HepG2 (cell line): ENCODE data around the gene ADGRB3. TPM values are rescaled to one million over a fixed set of nuclear protein-coding genes. Genes with fewer than 3 reads are reported as not detected.

ENCODE experiments used
- ATAC-seq: fragments of 200-7000 bp; cut with Tn5 transposase; 3 replicates; pipeline ENCODE4 v1.9.1; 2020; ENCODE audit warnings: mild to moderate bottlenecking, moderate library complexity
- BruUV-seq: library from RNA; stranded (reverse); fragments of 400-500 nt; replicated peaks from 2 replicates; lab custom pipeline; 2021; lab: Mats Ljungman, UMichigan
- CTCF ChIA-PET: fragments of 300-600 bp; formaldehyde crosslinking; extraction: SDS; loops from one replicate; lab custom pipeline; 2021; ENCODE audit warnings: low total read pairs, inconsistent platforms, low intra/inter-chr PET ratio; lab: Yijun Ruan, JAX
- POLR2A ChIA-PET: fragments of 350-600 bp; sonication (Branson Sonifier 250); formaldehyde crosslinking; loops from one replicate; lab custom pipeline; 2020; ENCODE audit warnings: antibody characterized with exemption, inconsistent platforms; lab: Yijun Ruan, JAX
- DNase-seq: peaks from one replicate; pipeline ENCODE4 v3.0.0-alpha.2; 2015; ENCODE audit warnings: low spot score
- FAIRE-seq: peaks from 3 replicates; lab custom pipeline; 2011; peaks lifted over from hg19 to GRCh38; lab: Jason Lieb, UNC
- H2AFZ ChIP-seq: one replicate; pipeline ENCODE4 v1.6.1; 2011; ENCODE audit warnings: low read length, inconsistent platforms
- H3K27ac ChIP-seq: fragments of 300-600 bp; 3 replicates; pipeline ENCODE4 v1.8.0; 2011; ENCODE audit warnings: mixed run types, mild to moderate bottlenecking, mixed read lengths, low read length, inconsistent platforms; ENCODE audit not compliant: insufficient read depth; ENCODE audit errors: extremely low read length
- H3K27me3 ChIP-seq, 2 experiments: fragments of 200-600 bp in 1 of 2; 2 replicates in 1 of 2; 3 replicates in 1 of 2; pipeline versions ENCODE4 v1.6.0 to v1.8.0; 2011; ENCODE audit warnings: low read length in 2 of 2, mild to moderate bottlenecking in 2 of 2, moderate library complexity in 2 of 2, inconsistent platforms in 1 of 2; ENCODE audit not compliant: insufficient read depth in 2 of 2, control insufficient read depth in 1 of 2
- H3K36me3 ChIP-seq, 2 experiments: fragments of 200-600 bp in 1 of 2; replicated peaks in 1 of 2; 2 replicates in 1 of 2; 3 replicates in 1 of 2; pipeline versions ENCODE4 v1.5.1 to v1.8.0; 2011; ENCODE audit warnings: low read length in 2 of 2, inconsistent platforms in 1 of 2; ENCODE audit not compliant: insufficient read depth in 2 of 2, control insufficient read depth in 1 of 2
- H3K4me1 ChIP-seq: 2 replicates; pipeline ENCODE4 v1.5.1; 2012; ENCODE audit warnings: low read length, inconsistent platforms; ENCODE audit not compliant: insufficient read depth
- H3K4me2 ChIP-seq: 2 replicates; pipeline ENCODE4 v1.6.0; 2011; ENCODE audit warnings: low read depth, low read length, inconsistent platforms
- H3K4me3 ChIP-seq, 3 experiments: fragments of 200-600 bp in 1 of 3; sonication (generic), shearing (Covaris generic) in 1 of 3; replicated peaks in 1 of 3; 2 replicates each; pipeline ENCODE4 v1.5.1; 2011 to 2016; ENCODE audit warnings: low read length in 3 of 3, inconsistent platforms in 2 of 3, low read depth in 2 of 3, mild to moderate bottlenecking in 2 of 3, control low read depth in 1 of 3, mixed read lengths in 1 of 3; ENCODE audit not compliant: insufficient read depth in 1 of 3
- H3K79me2 ChIP-seq: one replicate; pipeline ENCODE4 v1.6.1; 2011; ENCODE audit warnings: low read length, inconsistent platforms; ENCODE audit not compliant: insufficient read depth
- H3K9ac ChIP-seq: 2 replicates; pipeline ENCODE4 v1.6.0; 2011; ENCODE audit warnings: mild to moderate bottlenecking, low read depth, low read length, inconsistent platforms; ENCODE audit not compliant: insufficient read depth
- H3K9me3 ChIP-seq: 2 replicates; pipeline ENCODE4 v1.5.1; 2012; ENCODE audit warnings: mild to moderate bottlenecking, low read length
- H4K20me1 ChIP-seq: 2 replicates; pipeline ENCODE4 v1.6.0; 2011; ENCODE audit warnings: inconsistent platforms, mild to moderate bottlenecking, low read length, moderate library complexity; ENCODE audit not compliant: insufficient read depth
- BRCA1 ChIP-seq: sonication (generic); formaldehyde crosslinking; IDR thresholded peaks from 2 replicates; pipeline ENCODE4 v1.4.0; 2020; ENCODE audit warnings: missing genetic modification reagents
- CBX1 ChIP-seq: IDR thresholded peaks from one replicate; pipeline ENCODE4 v1.6.1; 2016; ENCODE audit warnings: antibody characterized with exemption, low read depth
- HIVEP1 ChIP-seq: sonication (generic); formaldehyde crosslinking; IDR thresholded peaks from 2 replicates; pipeline ENCODE4 v1.4.0; 2020; ENCODE audit warnings: mild to moderate bottlenecking, missing genetic modification reagents
- MATR3 ChIP-seq: sonication (generic); formaldehyde crosslinking; IDR thresholded peaks from 2 replicates; pipeline ENCODE4 v1.4.0; 2020; ENCODE audit warnings: missing genetic modification reagents
- RFXAP ChIP-seq: sonication (generic); formaldehyde crosslinking; IDR thresholded peaks from 2 replicates; pipeline ENCODE4 v1.4.0; 2020; ENCODE audit warnings: missing genetic modification reagents, borderline replicate concordance
- SIN3A ChIP-seq: IDR thresholded peaks from 2 replicates; pipeline ENCODE4 v1.6.1; 2011; ENCODE audit warnings: low read depth, mild to moderate bottlenecking, control low read depth, low read length, borderline replicate concordance
- ZC3H4 ChIP-seq: sonication (generic); formaldehyde crosslinking; IDR thresholded peaks from 2 replicates; pipeline ENCODE4 v1.4.0; 2020; ENCODE audit warnings: missing genetic modification reagents, borderline replicate concordance
- WGBS: methylation state at CpG from one replicate; pipeline ENCODE4 v1.1.6; 2017; ENCODE audit warnings: low lambda C conversion rate; 5-methylcytosine and 5-hydroxymethylcytosine counted together
- in situ Hi-C: cut with HindIII; loops from 2 replicates; pipeline ENCODE4 v1.10.0; 2017; ENCODE audit warnings: low pct_unique_long_range_greater_than_20kb; ENCODE audit not compliant: extremely low pct_ligation_motif_present
- intact Hi-C: fragments of 100-400 bp; cut with micrococcal nuclease; formaldehyde crosslinking; loops from one replicate; pipeline ENCODE4 v1.10.0; 2022; ENCODE audit not compliant: unreplicated experiment
- polyA plus RNA-seq, 8 experiments: library from polyadenylated mRNA; depleted of rRNA in 3 of 8; stranded (reverse) in 7 of 8; unstranded in 1 of 8; fragments of >200 nt; fragmentation: Illumina TruSeq in 4 of 8; extraction: Trizol in 4 of 8; gene quantifications; 2 replicates each; pipeline versions ENCODE4 v1.2.1 to v1.2.3, GENCODE V29; 2011 to 2016; ENCODE audit warnings: low read depth in 4 of 8, missing spikeins in 1 of 8, mixed read lengths in 1 of 8; ENCODE audit not compliant: insufficient read depth in 1 of 8
- total RNA-seq, 5 experiments: library from RNA; depleted of rRNA; stranded (reverse); fragments of >200 nt; fragmentation: Illumina TruSeq; extraction: Trizol; gene quantifications; 2 replicates each; pipeline ENCODE4 v1.2.3, GENCODE V29; 2016; ENCODE audit warnings: low read depth in 1 of 5
- TF ChIP-seq, protein P1 (sequence below): sonication (generic); formaldehyde crosslinking; IDR thresholded peaks from 2 replicates; pipeline ENCODE4 v1.8.1; 2023; ENCODE audit warnings: missing genetic modification reagents, mild to moderate bottlenecking, borderline replicate concordance

The ADGRB3 gene
- total and polyA plus RNA-seq, 2 of the 13 experiments (the other 11 are each of a cell fraction or from before 2014, with no cell fraction given): not detected

DNA sequence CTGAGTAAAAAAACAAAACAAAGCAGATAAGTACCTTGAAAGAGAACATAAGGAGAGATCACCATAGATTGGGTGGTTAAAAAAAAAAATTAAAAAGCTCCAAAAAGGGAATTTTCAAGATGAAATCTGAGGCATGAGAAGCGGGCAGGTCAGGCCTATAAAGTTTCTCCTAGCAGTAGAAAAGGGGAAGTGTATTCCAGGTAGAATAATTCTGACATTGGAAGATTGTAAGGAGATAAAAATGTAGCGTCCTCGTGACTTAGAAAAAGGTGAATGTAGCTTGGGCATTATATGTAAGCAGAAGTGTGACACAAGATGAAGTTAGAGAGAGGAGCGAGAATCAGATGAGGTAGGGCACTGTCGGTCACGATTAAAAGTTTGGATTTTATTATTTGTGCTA, 9.1 kb upstream of the ADGRB3 start:
- intact Hi-C loops: no loop called here
- CTCF ChIA-PET: no interaction called here
- H3K4me3 ChIP-seq: no peak overlapping the region

DNA sequence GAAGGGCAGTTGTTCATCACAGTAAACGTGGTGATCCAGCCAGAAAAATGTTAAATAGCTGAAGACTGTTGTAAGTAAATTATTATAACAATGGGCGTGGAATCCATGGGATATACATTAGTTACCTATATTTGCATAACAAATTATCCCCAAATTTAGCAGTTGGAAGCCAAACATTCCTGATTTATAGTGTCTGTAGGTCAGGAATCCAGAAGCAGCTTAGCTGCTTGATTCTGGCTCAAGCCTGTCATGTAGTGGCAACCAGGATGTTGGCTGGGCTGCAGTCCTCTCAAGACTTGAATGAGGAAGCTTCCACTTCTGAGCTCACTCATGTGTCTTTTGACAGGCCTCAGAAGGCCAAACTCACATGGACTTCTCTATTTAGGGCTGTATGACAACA, 6.9 kb upstream of the ADGRB3 start:
- FAIRE-seq (no peak), DNase-seq (no peak), ATAC-seq (no peak)
- ChIA-PET CTCF (no interaction called here), POLR2A (no interaction called here)
- WGBS: 0% methylated on average over 2 of the region's 2 CpGs
- in situ Hi-C loops: loop anchor here (25.0 kb wide), 2 partner anchors 334 to 1484 kb away; no protein-coding TSS in a partner anchor
- Histone ChIP-seq H3K27ac (no peak overlapping the region), H3K4me3 (no peak overlapping the region), H3K9ac (no peak overlapping the region), H3K9me3 (no peaks in the 10 kb centered on the region), H4K20me1 (no peaks in the 10 kb centered on the region), H3K4me2 (no peak overlapping the region), H3K36me3 (no peaks in the 10 kb centered on the region), H3K79me2 (no peaks in the 10 kb centered on the region), H3K27me3 (no peaks in the 10 kb centered on the region; a peak in 1 of 5 replicates), H3K4me1 (no peaks in the 10 kb centered on the region)
- BruUV-seq: no TSS peak
- TF ChIP-seq SIN3A: no peak
- TF ChIP-seq BRCA1 (CRISPR knock-in tag): no peak
- TF ChIP-seq MATR3 (CRISPR knock-in tag): no peak
- no peak for TF ChIP-seq CBX1
- TF ChIP-seq, all 625 proteins: peak for 0
- intact Hi-C loops: no loop called here
- H2AFZ ChIP-seq: no peak overlapping the region

More for the DNA sequence above, 9.1 kb upstream of the ADGRB3 start:
- FAIRE-seq (no peak), ATAC-seq (no peak), DNase-seq (no peak)
- H3K4me1 ChIP-seq: no peaks in the 10 kb centered on the region
- H3K9ac ChIP-seq: no peak overlapping the region
- H2AFZ ChIP-seq: no peak overlapping the region
- H3K79me2 ChIP-seq: no peaks in the 10 kb centered on the region
- in situ Hi-C loops: loop anchor here (25.0 kb wide), 2 partner anchors 336 to 1486 kb away; no protein-coding TSS in a partner anchor
- no peak overlapping the region for H3K4me2 ChIP-seq
- BruUV-seq: no TSS peak
- no peaks in the 10 kb centered on the region for H3K9me3 ChIP-seq
- POLR2A ChIA-PET: no interaction called here
- no peak overlapping the region for H3K27ac ChIP-seq
- TF ChIP-seq RFXAP (CRISPR knock-in tag) (no peak), HIVEP1 (CRISPR knock-in tag) (no peak), ZC3H4 (CRISPR knock-in tag) (no peak)
- TF ChIP-seq, protein P1, sequence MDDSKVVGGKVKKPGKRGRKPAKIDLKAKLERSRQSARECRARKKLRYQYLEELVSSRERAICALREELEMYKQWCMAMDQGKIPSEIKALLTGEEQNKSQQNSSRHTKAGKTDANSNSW (CRISPR knock-in tag): no peak
- no peaks in the 10 kb centered on the region for H3K36me3 ChIP-seq
- no peaks in the 10 kb centered on the region for H4K20me1 ChIP-seq
- 27% methylated on average over 6 of the region's 6 CpGs for WGBS
- no peaks in the 10 kb centered on the region for H3K27me3 ChIP-seq
